ENCODE measurements around the gene RDH13. TPM values are rescaled to one million over a fixed set of nuclear protein-coding genes. Genes with fewer than 3 reads are reported as not detected.

The RDH13 gene
- total and polyA plus RNA-seq, 4 donors = 8.9 to 11.7 (median 9.5) TPM

DNA sequence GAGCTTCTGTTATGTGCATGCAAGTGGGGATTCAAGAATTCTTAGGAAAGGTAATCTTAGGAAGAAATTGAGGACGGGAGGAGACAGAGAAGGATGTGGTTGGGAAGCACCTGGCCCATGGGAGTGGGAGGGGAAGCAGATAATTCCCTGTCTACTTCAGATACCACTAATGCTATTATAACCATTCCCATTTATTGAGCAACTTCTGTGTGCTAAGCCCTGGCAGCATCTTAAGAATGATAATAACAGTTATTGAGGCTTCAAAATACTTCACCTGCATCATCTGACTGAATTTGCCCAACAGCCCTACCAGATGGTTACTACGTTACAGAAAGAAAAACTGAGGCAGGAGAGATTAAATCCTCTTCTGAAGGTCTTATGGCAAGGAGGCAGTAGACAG lies 14.2 kb upstream of the RDH13 start:
- no peaks in the 10 kb centered on the region for H3K36me3 ChIP-seq (ENCODE audit: control insufficient read depth in 4 of 4, insufficient read depth in 3 of 4, low read depth in 1 of 4, low read length in 3 of 4)
- no peak overlapping the region for H3K9ac ChIP-seq (ENCODE audit: low read depth in 1 of 2, low read length in 2 of 2)
- WGBS = 80% methylated on average over 2 of the region's 2 CpGs
- no peak for TF ChIP-seq SP1 (IDR thresholded peaks at IDR 0.05)
- TF ChIP-seq, protein P1, sequence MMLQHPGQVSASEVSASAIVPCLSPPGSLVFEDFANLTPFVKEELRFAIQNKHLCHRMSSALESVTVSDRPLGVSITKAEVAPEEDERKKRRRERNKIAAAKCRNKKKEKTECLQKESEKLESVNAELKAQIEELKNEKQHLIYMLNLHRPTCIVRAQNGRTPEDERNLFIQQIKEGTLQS (IDR thresholded peaks at IDR 0.05) = no peak
- TF ChIP-seq, protein P2, sequence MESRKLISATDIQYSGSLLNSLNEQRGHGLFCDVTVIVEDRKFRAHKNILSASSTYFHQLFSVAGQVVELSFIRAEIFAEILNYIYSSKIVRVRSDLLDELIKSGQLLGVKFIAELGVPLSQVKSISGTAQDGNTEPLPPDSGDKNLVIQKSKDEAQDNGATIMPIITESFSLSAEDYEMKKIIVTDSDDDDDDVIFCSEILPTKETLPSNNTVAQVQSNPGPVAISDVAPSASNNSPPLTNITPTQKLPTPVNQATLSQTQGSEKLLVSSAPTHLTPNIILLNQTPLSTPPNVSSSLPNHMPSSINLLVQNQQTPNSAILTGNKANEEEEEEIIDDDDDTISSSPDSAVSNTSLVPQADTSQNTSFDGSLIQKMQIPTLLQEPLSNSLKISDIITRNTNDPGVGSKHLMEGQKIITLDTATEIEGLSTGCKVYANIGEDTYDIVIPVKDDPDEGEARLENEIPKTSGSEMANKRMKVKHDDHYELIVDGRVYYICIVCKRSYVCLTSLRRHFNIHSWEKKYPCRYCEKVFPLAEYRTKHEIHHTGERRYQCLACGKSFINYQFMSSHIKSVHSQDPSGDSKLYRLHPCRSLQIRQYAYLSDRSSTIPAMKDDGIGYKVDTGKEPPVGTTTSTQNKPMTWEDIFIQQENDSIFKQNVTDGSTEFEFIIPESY (IDR thresholded peaks at IDR 0.05) = no peak
- TF ChIP-seq TAF1 (conservative IDR thresholded peaks at IDR 0.05) = no peak
- TF ChIP-seq YY1 (IDR thresholded peaks at IDR 0.05) = no peak
- TF ChIP-seq RAD21 (IDR thresholded peaks at IDR 0.05) = no peak
- TF ChIP-seq FOXA1 (IDR thresholded peaks at IDR 0.05) = no peak
- TF ChIP-seq HNF4A (conservative IDR thresholded peaks at IDR 0.05) = no peak
- TF ChIP-seq, protein P3, sequence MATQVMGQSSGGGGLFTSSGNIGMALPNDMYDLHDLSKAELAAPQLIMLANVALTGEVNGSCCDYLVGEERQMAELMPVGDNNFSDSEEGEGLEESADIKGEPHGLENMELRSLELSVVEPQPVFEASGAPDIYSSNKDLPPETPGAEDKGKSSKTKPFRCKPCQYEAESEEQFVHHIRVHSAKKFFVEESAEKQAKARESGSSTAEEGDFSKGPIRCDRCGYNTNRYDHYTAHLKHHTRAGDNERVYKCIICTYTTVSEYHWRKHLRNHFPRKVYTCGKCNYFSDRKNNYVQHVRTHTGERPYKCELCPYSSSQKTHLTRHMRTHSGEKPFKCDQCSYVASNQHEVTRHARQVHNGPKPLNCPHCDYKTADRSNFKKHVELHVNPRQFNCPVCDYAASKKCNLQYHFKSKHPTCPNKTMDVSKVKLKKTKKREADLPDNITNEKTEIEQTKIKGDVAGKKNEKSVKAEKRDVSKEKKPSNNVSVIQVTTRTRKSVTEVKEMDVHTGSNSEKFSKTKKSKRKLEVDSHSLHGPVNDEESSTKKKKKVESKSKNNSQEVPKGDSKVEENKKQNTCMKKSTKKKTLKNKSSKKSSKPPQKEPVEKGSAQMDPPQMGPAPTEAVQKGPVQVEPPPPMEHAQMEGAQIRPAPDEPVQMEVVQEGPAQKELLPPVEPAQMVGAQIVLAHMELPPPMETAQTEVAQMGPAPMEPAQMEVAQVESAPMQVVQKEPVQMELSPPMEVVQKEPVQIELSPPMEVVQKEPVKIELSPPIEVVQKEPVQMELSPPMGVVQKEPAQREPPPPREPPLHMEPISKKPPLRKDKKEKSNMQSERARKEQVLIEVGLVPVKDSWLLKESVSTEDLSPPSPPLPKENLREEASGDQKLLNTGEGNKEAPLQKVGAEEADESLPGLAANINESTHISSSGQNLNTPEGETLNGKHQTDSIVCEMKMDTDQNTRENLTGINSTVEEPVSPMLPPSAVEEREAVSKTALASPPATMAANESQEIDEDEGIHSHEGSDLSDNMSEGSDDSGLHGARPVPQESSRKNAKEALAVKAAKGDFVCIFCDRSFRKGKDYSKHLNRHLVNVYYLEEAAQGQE (IDR thresholded peaks at IDR 0.05) = no peak
- TF ChIP-seq GABPA (IDR thresholded peaks at IDR 0.05 in 1 of 2, conservative IDR thresholded peaks at IDR 0.05 in 1 of 2) = no peak
- TF ChIP-seq EGR1 (IDR thresholded peaks at IDR 0.05; ENCODE audit: low read depth in 2 of 2) = no peak
- peaks cover 5 to 13% (median 9%) of the 10 kb centered on the region in 4 donors for H3K4me1 ChIP-seq (ENCODE audit: control insufficient read depth in 4 of 4, insufficient read depth in 4 of 4, low read length in 3 of 4)
- peaks cover 0 to 9% (median 2%) of the 10 kb centered on the region in 4 donors for H3K27me3 ChIP-seq (ENCODE audit: control insufficient read depth in 4 of 4, insufficient read depth in 4 of 4, low read length in 3 of 4)
- H3K27ac ChIP-seq (ENCODE audit: low read depth in 1 of 2, low read length in 2 of 2) = no peak overlapping the region
- H3K4me3 ChIP-seq (ENCODE audit: low read depth in 1 of 3, low read length in 3 of 3) = no peak overlapping the region
- H3K9me3 ChIP-seq (ENCODE audit: control insufficient read depth in 4 of 4, low read length in 3 of 4) = no peaks in the 10 kb centered on the region
- DNase-seq (ENCODE audit: low spot score) = no peak

DNA sequence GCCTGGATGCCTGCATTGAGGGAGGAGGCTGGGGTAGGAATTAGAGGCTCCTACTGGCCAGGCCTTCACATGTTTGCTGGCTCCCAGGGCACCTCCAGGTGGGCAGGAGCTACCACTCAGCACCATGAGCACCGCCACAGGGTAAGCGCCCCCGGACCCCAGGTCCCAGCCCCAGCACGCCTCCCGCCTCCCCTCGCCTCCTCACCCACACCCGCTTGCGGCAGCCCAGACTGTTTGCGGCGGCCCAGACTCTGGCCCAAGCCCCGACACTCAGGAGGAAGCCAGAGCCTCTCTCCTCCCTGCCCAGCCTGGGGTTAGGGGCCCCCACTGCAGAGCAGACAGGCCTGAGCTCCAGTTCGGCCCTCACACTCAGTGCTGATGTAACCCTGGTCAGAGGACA lies 13.4 kb upstream of the RDH13 start:
- Histone ChIP-seq H3K36me3 (ENCODE audit: control insufficient read depth in 4 of 4, insufficient read depth in 3 of 4, low read depth in 1 of 4, low read length in 3 of 4) (no peaks in the 10 kb centered on the region), H3K9me3 (ENCODE audit: control insufficient read depth in 4 of 4, low read length in 3 of 4) (no peaks in the 10 kb centered on the region), H3K4me3 (ENCODE audit: low read depth in 1 of 3, low read length in 3 of 3) (no peak overlapping the region), H3K27ac (ENCODE audit: low read depth in 1 of 2, low read length in 2 of 2) (no peak overlapping the region), H3K4me1 (ENCODE audit: control insufficient read depth in 4 of 4, insufficient read depth in 4 of 4, low read length in 3 of 4) (peaks cover 2 to 11% (median 7%) of the 10 kb centered on the region in 4 donors), H3K27me3 (ENCODE audit: control insufficient read depth in 4 of 4, insufficient read depth in 4 of 4, low read length in 3 of 4) (peaks cover 0 to 8% (median 2%) of the 10 kb centered on the region in 4 donors), H3K9ac (ENCODE audit: low read depth in 1 of 2, low read length in 2 of 2) (no peak overlapping the region)
- WGBS = 80% methylated on average over 12 of the region's 12 CpGs
- DNase-seq (ENCODE audit: low spot score) = no peak
- TF ChIP-seq, protein P4, sequence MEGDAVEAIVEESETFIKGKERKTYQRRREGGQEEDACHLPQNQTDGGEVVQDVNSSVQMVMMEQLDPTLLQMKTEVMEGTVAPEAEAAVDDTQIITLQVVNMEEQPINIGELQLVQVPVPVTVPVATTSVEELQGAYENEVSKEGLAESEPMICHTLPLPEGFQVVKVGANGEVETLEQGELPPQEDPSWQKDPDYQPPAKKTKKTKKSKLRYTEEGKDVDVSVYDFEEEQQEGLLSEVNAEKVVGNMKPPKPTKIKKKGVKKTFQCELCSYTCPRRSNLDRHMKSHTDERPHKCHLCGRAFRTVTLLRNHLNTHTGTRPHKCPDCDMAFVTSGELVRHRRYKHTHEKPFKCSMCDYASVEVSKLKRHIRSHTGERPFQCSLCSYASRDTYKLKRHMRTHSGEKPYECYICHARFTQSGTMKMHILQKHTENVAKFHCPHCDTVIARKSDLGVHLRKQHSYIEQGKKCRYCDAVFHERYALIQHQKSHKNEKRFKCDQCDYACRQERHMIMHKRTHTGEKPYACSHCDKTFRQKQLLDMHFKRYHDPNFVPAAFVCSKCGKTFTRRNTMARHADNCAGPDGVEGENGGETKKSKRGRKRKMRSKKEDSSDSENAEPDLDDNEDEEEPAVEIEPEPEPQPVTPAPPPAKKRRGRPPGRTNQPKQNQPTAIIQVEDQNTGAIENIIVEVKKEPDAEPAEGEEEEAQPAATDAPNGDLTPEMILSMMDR (IDR thresholded peaks at IDR 0.05; ENCODE audit: low read depth, low read length, missing input control) = no peak
- no peak for TF ChIP-seq NR2F2 (IDR thresholded peaks at IDR 0.05)
- TF ChIP-seq EGR1 (IDR thresholded peaks at IDR 0.05; ENCODE audit: low read depth in 2 of 2) = no peak
- no peak for TF ChIP-seq FOXA2 (IDR thresholded peaks at IDR 0.05)
- TF ChIP-seq, protein P2 (IDR thresholded peaks at IDR 0.05) = no peak
- TF ChIP-seq RXRA (IDR thresholded peaks at IDR 0.05) = no peak
- no peak for TF ChIP-seq GABPA (IDR thresholded peaks at IDR 0.05 in 1 of 2, conservative IDR thresholded peaks at IDR 0.05 in 1 of 2)
- no peak for TF ChIP-seq YY1 (IDR thresholded peaks at IDR 0.05)
- TF ChIP-seq SP1 (IDR thresholded peaks at IDR 0.05) = no peak
- no peak for TF ChIP-seq RAD21 (IDR thresholded peaks at IDR 0.05)
- TF ChIP-seq TAF1 (conservative IDR thresholded peaks at IDR 0.05) = no peak
- TF ChIP-seq HNF4G (IDR thresholded peaks at IDR 0.05) = no peak
- TF ChIP-seq HNF4A (conservative IDR thresholded peaks at IDR 0.05) = no peak
- TF ChIP-seq, protein P1 (IDR thresholded peaks at IDR 0.05) = no peak
